Fibroblast of skin of right biceps (primary cell): ENCODE data around the gene ISG15.
"Not testable (repeated sequence)": the region's sequence is repeated elsewhere in the genome, so short reads cannot be mapped to it uniquely, and the experiment has no call there.

Experiments used
- DNase-seq: peaks from one replicate; pipeline ENCODE4 v3.0.0-alpha.2; 2013

Gene ISG15

DNA sequence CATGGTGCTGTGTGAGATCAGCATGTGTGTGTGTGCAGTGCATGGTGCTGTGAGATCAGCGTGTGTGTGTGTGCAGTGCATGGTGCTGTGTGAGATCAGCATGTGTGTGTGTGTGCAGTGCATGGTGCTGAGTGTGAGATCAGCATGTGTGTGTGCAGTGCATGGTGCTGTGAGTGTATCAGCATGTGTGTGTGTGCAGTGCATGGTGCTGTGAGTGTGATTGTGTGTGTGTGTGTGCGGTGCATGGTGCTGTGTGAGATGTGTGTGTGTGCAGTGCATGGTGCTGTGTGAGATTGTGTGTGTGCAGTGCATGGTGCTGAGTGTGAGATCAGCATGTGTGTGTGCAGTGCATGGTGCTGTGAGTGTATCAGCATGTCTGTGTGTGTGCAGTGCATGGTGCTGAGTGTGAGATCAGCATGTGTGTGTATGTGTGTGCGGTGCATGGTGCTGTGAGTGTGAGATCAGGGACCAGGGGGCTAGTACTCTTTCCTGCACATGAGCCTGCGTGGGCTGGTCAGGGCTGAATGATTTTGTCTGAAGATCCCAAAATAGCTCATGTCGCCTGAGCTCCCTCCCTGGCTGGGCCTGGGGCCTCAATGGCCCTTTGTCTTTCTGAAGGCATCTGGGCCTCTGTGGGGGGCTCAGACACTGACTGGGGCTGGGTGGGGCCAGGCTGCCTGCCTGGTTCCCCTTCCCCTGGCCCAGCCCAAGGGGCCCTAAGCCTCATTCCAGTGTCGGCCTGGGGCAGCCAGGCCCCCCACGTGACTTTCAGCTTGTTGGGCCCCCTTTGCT, 17.8 kb downstream of the ISG15 start:
- not testable (repeated sequence) for DNase-seq

DNA sequence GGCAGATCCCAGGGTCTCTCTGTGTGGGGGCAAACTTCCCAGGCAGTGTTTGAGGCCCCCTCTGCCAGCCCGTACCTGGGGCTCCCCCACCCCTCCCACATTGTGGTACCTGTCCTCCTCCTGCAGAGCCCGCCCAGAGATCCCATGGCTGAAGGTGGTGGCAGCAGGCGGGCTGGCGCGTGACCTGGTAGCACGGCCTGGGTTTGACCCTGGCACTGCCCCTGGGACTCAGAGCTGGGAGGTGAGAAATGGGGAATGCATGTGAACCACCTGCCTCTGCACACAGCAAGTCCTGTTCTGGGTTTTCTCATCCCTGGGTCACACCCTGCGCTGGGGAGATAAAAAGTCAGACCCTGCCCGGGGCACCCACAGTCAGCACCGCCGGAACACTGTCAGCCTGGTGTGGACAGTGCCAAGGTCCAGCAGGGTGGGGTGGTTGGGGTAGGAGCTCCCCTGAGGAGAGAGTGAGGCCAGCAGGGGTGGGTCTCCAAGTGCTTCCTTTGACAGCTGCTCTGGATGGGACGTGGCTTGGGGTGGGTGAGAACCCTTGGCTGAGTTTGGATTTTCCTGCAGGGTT, 18.4 kb downstream of the ISG15 start:
- DNase-seq = no peak

DNA sequence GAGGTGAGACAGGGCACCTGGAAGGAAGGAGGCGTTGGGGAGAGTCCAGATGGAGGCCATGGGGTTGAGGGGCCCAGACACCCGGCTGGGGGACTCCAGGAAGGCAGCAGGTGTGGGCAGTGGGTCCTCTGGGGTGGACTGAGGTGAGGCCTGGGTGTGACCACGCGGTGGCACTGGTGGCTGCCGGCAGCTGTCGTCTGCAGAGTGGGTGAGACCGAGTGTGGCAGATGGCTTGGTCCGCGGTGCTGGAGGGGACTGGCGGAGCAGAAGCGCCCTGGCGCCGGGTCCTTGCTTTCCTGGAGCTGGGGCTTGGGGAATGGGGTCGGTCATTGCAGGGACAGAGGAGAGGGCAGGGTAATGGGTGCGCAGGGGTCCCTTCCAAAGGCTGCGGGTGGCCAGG, 19.1 kb downstream of the ISG15 start:
- DNase-seq = no peak

DNA sequence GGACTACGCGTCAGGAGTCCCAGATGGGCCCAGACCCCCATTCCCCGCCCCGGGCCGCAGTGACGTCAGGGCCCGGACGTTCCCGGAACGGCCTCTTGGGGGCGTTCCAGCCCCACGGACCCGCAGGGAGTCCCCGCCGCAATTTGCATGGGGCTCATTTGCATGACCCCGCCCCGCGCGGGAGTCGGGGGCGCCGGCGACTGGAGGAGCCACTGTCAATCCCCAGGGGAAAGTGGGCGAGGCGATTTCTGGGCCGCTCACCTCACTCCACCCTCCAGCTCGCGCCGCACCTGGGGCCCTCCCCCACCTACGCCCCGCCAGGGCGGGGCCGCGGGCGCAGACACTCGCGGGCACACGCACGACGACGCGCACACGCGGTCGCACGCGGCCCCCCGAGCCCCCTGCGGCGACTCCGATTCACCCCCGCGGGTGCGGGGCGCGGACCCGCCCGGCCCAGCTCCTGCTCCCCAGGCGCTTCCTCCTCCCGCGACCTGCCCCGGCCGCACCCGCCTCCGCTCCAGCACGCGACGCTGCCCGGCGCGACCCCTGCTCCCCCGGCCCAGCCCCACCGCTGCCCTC, 19.8 kb downstream of the ISG15 start:
- peak; percentile 80 for DNase-seq

DNA sequence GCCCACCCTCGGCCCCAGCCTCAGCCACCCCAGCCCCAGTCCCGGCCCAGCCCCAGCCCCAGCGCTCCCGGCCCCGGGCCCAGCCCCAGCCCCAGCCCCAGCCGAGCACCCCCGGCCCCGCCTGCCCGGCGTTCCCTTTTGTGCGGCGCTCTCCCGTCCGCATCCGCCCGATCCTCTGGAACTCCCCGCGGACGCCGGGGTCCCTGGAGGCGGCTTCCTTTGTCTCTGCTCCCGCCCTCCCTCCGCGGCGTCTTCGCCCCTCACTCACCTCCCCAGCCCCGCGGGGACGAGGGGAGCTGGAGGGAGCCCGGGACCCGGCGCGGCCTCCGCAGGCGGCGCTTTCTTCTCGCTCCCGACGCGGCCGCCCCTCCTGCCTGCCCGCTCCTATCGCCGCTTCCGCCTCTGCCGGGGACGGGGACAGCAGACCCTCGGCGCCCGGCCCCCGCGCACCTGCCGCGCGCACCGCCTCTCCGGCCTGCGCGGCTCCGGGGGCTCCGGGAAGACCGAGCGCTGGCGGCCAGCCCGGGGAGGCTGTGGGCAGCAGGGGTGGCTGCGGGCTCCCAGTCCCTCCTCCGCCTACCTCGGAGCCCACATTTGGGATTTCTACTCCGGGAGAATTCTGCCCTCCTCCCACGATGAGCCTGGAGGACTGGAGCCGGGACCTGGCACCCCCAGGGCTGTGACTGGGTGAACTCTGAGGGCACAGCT, 20.6 kb downstream of the ISG15 start:
- DNase-seq = no peak

DNA sequence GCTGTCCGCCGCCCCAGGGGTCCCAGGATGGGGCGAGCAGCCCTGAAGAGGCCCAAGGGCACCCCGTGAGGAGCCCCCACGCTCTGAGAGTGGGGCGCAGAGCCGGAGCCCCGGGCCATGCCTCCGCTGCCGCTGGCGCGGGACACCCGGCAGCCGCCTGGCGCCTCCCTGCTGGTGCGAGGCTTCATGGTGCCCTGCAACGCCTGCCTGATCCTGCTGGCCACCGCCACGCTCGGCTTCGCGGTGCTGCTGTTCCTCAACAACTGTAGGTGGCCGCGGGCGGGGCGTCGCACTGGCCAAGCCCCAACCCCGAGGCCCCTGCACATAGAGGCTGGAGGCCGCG, 21.1 kb downstream of the ISG15 start:
- DNase-seq = no peak

DNA sequence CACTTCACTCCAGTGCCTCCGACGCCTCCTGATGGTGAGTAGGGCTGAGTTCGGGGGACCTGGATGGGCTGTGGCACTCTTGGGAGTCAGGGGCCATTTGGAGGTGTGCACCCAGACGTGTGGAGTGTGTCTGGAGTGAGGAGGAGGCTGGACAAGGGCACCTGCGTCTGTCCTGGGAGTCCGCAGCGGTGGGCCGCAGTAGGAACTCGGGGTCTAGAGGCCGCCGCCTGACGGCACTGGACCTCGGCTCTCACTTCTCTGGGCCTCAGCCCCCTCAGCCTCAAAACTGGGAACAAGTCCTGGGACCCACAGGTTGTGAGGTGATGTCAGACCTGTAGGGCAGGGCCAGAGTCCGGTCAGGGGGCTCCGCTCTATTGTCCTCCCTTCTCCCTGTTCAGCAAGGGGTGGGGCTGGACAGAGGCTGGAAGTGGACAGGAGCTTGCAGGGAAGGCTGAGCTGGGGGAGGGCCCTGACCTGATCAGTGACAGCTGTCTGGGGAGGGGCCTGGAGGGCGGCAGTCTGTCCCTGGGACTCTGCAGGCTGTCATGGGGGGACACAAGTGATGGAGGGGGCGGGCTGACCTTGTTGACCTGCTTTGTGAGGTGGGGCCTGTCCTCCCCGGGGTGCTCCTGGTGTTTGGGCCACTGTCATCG, 22.1 kb downstream of the ISG15 start:
- no peak for DNase-seq

DNA sequence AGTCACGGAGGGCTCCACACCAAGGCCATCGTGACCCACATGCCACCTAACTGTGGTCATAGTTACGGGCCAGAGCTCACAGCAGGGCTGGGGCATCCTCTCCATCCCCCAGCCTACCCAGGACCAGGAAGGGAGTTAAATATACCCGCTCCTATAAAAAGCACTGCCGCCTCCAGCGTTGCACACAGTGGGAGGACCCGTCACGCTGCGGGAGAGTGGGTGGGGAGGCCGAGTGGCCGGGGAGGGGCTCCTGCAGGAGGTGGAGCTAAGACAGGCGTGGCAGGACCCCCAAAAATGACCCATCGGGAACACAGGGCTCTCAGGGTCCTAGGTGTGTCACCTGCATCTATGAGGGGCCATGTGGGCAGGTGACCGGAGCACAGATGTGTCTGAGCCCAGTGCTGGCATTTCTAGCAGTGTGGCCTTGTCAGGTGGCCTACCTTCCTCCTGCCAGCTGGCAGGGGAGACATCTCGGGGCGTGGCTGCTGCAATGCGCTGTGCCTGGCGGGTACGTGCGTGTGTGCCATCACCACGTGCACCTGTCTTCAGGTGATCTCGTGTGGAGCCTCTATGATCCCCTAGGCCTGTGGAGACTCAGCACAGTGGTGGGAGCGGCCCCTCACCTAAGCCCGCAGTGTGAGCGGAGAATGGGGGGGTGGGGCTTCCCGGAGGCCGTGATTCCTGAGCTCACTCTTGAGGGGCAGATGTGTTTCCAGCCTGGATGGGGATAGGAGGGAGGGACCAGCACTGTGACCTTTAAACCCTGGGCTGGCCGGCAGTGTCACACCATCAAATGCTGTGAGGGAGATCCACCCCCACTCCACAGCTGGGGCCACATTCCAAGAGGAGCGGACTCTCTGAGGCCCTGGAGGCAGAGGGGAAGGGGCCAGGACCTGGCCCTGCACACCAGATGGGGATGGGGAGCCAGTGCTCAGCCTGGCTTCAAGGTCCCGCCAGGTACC, 24.4 kb downstream of the ISG15 start:
- DNase-seq = no peak

DNA sequence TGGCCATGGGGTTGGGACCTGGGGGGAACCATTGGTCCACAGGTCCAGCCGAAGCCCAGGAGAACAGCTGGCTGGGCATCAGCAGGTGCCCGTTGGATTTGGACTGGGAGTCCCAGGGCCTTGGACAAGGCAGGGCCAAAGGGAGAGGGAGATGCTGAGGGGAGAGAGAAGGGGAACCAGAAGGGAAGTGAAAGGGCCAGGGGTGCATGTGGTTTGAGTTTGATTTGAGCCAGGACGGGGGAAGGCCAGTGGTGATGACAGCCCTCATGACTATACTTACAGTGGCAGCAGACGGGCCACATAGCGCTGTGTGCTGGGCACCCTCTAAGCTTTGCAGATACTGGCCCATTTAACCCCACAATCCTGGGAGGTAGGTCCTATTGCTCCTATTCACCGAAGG, 25.4 kb downstream of the ISG15 start:
- no peak for DNase-seq

DNA sequence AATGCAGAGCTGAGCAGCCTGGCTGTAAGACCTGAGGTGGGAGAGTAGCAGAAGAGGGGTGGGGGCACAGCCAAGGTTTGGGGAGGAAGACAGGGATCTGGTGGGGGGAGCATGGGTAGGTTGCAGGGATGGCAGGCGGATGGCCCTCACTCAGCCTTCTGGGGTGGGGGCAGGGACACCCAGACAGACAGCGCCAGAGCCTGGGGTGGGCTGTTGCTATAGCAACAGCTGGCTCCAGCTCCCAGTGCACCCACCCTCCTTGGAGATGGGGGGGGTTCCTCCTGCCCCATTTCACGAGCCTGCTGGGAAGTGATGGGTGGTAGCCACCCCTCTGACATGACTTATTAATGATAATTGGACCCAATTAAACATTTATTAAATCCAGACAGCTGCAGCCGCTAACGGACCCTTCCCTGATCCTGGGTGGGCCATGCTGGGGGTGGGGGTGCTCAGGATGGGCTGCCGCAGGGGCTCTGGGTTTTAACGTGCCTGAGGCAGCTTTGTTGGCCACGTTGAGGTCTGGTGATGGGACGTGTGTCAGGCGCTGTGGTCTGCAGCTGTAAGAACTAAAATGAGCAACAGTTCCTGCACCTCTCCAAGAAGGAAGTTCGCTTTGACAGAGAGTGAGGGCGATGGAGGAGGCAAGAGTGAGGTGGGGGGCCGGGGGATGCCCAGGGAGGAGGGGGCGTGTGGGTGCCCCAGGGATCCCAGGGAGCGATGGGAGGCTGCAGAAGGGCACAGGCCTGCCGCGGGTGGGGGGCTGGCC, 26.0 kb downstream of the ISG15 start:
- DNase-seq = peak; percentile 14

DNA sequence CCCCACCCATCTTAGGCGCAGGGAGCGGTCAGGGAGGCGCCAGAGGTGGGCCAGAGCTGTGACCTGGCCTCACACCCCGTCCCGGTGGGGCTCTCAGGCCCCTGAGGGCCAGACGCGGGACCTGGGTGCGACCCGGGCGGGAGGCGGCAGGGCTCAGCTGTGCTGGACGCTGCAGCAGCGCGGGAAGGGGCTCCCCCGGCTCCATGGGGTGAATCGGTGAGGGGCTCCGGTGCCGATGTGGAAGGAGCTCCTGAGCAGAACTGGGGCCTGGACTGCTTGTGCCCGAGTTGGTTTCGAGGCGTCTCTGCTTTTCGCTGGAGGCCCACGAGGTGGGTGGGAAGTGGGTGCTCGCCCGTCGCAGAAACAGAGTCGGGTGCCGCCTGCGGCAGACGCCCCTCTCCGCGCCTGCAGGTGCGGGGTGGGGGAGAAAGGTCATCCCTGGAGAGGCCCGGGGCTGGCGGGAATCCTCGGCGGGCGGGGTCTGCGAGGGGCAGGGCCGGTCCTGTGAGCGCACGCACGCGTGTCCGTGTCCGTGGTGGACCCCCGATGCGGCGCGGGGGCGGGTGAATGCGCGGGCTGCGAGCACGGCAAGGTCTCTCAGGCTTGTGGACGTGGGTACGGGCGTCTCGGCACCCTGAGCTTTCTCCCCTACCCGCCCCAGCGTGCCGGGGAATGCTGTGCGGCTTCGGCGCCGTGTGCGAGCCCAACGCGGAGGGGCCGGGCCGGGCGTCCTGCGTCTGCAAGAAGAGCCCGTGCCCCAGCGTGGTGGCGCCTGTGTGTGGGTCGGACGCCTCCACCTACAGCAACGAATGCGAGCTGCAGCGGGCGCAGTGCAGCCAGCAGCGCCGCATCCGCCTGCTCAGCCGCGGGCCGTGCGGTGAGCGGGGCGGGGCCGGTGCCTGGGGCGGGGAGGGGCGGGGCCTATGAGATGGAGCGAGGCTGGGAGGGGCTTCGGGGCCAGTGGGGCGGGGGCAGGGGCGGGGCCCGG, 27.0 kb downstream of the ISG15 start:
- DNase-seq = peak; percentile 87

DNA sequence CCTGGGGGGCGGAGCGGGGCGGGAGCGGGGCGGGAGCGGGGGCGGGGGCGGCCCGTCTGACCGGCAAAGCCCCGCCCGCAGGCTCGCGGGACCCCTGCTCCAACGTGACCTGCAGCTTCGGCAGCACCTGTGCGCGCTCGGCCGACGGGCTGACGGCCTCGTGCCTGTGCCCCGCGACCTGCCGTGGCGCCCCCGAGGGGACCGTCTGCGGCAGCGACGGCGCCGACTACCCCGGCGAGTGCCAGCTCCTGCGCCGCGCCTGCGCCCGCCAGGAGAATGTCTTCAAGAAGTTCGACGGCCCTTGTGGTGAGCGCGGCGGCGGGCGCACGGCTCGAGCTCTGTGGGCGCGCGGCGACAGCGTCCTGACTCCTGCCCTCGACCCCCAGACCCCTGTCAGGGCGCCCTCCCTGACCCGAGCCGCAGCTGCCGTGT, 27.8 kb downstream of the ISG15 start:
- no peak for DNase-seq

DNA sequence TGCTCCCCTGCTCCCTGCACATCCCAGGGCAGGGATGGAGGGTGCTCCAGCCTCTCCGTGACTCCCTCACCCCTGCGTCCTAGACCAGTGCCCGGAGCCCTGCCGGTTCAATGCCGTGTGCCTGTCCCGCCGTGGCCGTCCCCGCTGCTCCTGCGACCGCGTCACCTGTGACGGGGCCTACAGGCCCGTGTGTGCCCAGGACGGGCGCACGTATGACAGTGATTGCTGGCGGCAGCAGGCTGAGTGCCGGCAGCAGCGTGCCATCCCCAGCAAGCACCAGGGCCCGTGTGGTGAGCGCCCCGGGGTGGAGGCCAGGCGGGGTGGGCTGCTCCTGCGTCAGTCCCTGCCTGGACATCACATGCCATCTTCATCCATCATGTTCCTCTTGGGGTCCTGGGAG, 28.6 kb downstream of the ISG15 start:
- no peak for DNase-seq

DNA sequence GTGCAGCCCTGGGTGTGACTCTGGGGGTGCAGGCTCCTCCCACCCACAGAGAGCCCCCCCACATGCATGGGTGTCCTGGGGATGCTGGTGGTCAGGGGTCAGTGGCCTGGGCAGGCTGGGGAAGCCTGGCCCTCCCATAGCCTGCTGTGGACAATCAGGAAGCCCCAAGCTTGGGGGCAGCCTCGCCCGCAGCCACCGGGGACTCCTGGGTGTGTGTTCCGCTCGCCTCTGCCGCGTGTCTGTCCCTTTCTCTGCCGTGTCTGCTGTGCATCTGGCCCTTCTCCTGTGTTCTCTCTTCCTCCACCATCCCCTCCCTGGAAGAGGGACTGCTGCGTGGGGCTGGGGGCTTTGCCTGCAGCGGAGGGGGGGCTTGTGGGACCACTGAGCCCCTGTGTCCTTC, 29.5 kb downstream of the ISG15 start:
- DNase-seq = no peak

DNA sequence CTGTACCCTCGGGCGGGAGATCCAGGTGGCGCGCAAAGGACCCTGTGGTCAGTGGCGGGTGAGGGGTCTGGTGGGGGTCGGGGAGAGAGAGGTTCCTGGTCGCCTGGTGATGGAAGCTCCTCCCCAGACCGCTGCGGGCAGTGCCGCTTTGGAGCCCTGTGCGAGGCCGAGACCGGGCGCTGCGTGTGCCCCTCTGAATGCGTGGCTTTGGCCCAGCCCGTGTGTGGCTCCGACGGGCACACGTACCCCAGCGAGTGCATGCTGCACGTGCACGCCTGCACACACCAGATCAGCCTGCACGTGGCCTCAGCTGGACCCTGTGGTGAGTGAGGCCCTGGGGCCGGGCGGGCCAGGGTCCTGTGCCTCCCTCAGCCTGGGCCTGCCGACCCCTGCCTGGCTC, 30.1 kb downstream of the ISG15 start:
- no peak for DNase-seq

DNA sequence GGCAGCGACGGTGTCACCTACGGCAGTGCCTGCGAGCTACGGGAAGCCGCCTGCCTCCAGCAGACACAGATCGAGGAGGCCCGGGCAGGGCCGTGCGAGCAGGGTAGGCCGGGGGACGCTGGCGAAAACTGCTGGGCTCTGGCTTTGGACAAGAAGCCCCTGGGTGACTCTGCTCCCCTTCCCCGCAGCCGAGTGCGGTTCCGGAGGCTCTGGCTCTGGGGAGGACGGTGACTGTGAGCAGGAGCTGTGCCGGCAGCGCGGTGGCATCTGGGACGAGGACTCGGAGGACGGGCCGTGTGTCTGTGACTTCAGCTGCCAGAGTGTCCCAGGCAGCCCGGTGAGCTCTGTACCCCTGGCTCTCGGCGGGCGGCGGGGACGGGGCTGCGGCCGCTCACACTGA, 30.6 kb downstream of the ISG15 start:
- no peak for DNase-seq

DNA sequence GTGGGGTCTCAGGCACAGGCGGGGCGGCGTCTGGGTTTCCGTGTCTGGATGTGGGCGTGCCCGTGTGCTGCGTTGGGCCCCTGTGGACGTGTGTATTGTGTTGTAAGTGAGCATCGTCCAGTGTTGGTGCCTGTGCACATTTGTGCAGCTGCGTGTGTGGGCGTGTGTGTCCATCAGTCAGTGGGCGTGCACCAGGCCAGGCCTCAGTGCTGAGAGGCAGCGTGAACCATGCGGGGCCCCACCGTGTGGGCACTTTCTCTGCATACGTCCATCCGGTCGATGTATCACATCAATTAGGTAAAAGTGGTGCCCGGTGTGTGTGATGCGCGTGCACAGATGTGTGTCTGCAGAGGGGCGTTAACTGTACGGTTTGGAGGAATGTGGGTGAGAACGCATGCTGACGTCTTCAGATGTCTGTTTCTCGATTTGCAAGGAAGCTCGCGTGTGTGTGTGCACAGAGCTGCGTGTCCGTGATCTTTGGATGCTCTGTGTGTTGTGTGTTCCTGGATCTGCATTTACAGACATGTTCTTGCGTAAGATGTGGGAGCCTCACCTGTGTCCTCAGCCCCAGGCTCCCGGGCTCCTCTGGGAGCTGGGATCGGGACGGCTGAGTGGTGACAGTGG, 31.3 kb downstream of the ISG15 start:
- no peak for DNase-seq

DNA sequence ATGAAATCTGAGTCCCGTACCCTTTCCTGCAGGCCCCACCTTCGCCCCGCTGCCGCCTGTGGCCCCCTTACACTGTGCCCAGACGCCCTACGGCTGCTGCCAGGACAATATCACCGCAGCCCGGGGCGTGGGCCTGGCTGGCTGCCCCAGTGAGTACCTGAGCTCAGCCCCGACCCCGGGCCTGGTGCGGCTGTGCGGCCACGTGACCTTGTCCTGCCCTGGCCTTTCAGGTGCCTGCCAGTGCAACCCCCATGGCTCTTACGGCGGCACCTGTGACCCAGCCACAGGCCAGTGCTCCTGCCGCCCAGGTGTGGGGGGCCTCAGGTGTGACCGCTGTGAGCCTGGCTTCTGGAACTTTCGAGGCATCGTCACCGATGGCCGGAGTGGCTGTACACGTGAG, 31.8 kb downstream of the ISG15 start:
- DNase-seq = no peak

DNA sequence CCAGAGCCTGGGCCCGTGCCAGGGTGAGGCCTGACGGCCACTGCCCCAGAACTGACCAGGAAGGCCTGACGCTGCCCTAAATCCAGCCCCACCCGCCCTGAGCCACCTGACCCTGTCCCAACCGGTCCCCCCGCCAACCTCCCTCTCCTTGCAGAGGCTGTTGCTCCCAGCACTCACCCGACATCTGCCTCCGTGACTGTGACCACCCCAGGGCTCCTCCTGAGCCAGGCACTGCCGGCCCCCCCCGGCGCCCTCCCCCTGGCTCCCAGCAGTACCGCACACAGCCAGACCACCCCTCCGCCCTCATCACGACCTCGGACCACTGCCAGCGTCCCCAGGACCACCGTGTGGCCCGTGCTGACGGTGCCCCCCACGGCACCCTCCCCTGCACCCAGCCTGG, 32.9 kb downstream of the ISG15 start:
- DNase-seq = no peak

DNA sequence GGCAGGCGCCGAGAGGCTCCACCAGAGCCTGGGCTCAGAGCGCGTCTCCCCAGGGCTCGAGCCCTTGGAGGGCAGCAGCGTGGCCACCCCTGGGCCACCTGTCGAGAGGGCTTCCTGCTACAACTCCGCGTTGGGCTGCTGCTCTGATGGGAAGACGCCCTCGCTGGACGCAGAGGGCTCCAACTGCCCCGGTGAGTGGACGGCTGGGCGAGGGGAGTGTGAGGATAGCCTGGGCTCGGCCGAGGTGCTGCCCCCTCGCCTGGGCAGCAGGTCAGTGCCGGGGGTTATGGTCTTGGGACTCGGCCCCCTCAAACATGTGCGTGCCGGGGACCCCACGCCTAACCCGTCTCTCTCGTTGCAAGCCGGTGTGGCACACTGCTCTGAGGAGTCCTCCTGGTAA, 33.5 kb downstream of the ISG15 start:
- no peak for DNase-seq
